ENCODE data around the gene TSR2.
"Not testable (repeated sequence)": the region's sequence is repeated elsewhere in the genome, so short reads cannot be mapped to it uniquely, and the experiment has no call there.

GRCh38 chrX:54489819-54490218 is 49.6 kb downstream of the TSR2 start:
- TF ChIP-seq CTCF (IDR thresholded peaks at IDR 0.05; ENCODE audit: low read depth, low read length); POLR2A (IDR thresholded peaks at IDR 0.05; ENCODE audit: extremely low read depth, insufficient read length); MAX (IDR thresholded peaks at IDR 0.05; ENCODE audit: low read depth, low read length): not testable (repeated sequence)

Data from NB4 (cell line).